ENCODE measurements around the gene MYO5A.
A peak's percentile ranks its signal among the peaks of the same experiment; 100 is the strongest.

The MYO5A gene

GRCh38 chr15:52391069-52391468 lies 137.6 kb downstream of the MYO5A start:
- TF ChIP-seq CTCF (IDR thresholded peaks at IDR 0.05; ENCODE audit: low read depth, low read length) = no peak
- no peak overlapping the region for H3K4me3 ChIP-seq (replicated peaks in 1 of 2; ENCODE audit: low read depth in 2 of 2, low read length in 2 of 2)
- no peak for DNase-seq (ENCODE audit: low read depth in 2 of 2)

- no peak overlapping the region for H3K4me3 ChIP-seq (replicated peaks in 1 of 2; ENCODE audit: low read depth in 2 of 2, low read length in 2 of 2)
- no peak for DNase-seq (ENCODE audit: low read depth in 2 of 2)
- no peak for TF ChIP-seq CTCF (IDR thresholded peaks at IDR 0.05; ENCODE audit: low read depth, low read length)
Measured at GRCh38 chr15:52385670-52386069, 143.0 kb downstream of the MYO5A start.

- H3K4me3 ChIP-seq (replicated peaks in 1 of 2; ENCODE audit: low read depth in 2 of 2, low read length in 2 of 2) = no peak overlapping the region
- DNase-seq (ENCODE audit: low read depth in 2 of 2) = peak; percentile 13 to 40
- TF ChIP-seq CTCF (IDR thresholded peaks at IDR 0.05; ENCODE audit: low read depth, low read length) = no peak
Measured at GRCh38 chr15:52383100-52383588, 145.5 kb downstream of the MYO5A start.

- TF ChIP-seq CTCF (IDR thresholded peaks at IDR 0.05; ENCODE audit: low read depth, low read length) = no peak
- H3K4me3 ChIP-seq (replicated peaks in 1 of 2; ENCODE audit: low read depth in 2 of 2, low read length in 2 of 2) = no peak overlapping the region
- no peak for DNase-seq (ENCODE audit: low read depth in 2 of 2)
Measured at GRCh38 chr15:52382647-52383046, 146.0 kb downstream of the MYO5A start.

- no peak overlapping the region for H3K4me3 ChIP-seq (replicated peaks in 1 of 2; ENCODE audit: low read depth in 2 of 2, low read length in 2 of 2)
- TF ChIP-seq CTCF (IDR thresholded peaks at IDR 0.05; ENCODE audit: low read depth, low read length) = no peak
- no peak for DNase-seq (ENCODE audit: low read depth in 2 of 2)
Measured at GRCh38 chr15:52379395-52380106, 149.1 kb downstream of the MYO5A start.

- TF ChIP-seq CTCF (IDR thresholded peaks at IDR 0.05; ENCODE audit: low read depth, low read length) = no peak
- H3K4me3 ChIP-seq (replicated peaks in 1 of 2; ENCODE audit: low read depth in 2 of 2, low read length in 2 of 2) = no peak overlapping the region
- no peak for DNase-seq (ENCODE audit: low read depth in 2 of 2)
Measured at GRCh38 chr15:52378746-52379394, 149.8 kb downstream of the MYO5A start.
